GM23338 (cell line): ENCODE results near the gene GRIN3B. TPM values are rescaled to one million over a fixed set of nuclear protein-coding genes. Genes with fewer than 3 reads are reported as not detected.
"Not testable (repeated sequence)": the region's sequence is repeated elsewhere in the genome, so short reads cannot be mapped to it uniquely, and the experiment has no call there.

Experiments
- ATAC-seq: fragments of 200-7000 bp; cut with Tn5 transposase; 3 replicates; pipeline ENCODE4 v1.9.1; 2020
- DNase-seq: peaks from one replicate; pipeline ENCODE4 v3.0.0-alpha.2; 2015; ENCODE audit warnings: low spot score
- H2AFZ ChIP-seq: fragments of 200-600 bp; sonication (generic); 2 replicates; pipeline ENCODE4 v1.8.0; 2016; ENCODE audit warnings: antibody characterized with exemption, mild to moderate bottlenecking, moderate library complexity
- H3F3A ChIP-seq: fragments of 200-600 bp; sonication (generic); replicated peaks from 2 replicates; pipeline ENCODE4 v1.8.0; 2017; ENCODE audit warnings: antibody characterized with exemption, mixed run types, low read depth
- H3K27ac ChIP-seq: fragments of 200-600 bp; sonication (generic); 2 replicates; pipeline ENCODE4 v1.6.1; 2016; ENCODE audit warnings: low read depth
- H3K27me3 ChIP-seq: fragments of 200-600 bp; sonication (generic); 2 replicates; pipeline ENCODE4 v1.8.0; 2016; ENCODE audit warnings: mild to moderate bottlenecking, mixed run types, moderate library complexity; ENCODE audit not compliant: insufficient read depth
- H3K36me3 ChIP-seq: fragments of 200-600 bp; sonication (generic); 2 replicates; pipeline ENCODE4 v1.8.0; 2016; ENCODE audit warnings: mild to moderate bottlenecking; ENCODE audit not compliant: insufficient read depth
- H3K4me1 ChIP-seq: fragments of 200-600 bp; sonication (generic); 2 replicates; pipeline ENCODE4 v1.8.0; 2016; ENCODE audit warnings: mild to moderate bottlenecking, moderate library complexity; ENCODE audit not compliant: insufficient read depth
- H3K4me2 ChIP-seq: fragments of 200-600 bp; sonication (generic); 2 replicates; pipeline ENCODE4 v1.7.1; 2017; ENCODE audit warnings: mixed run types
- H3K4me3 ChIP-seq: fragments of 200-600 bp; sonication (generic); 2 replicates; pipeline ENCODE4 v1.6.1; 2016; ENCODE audit warnings: mixed run types
- H3K79me2 ChIP-seq: fragments of 200-600 bp; sonication (generic); replicated peaks from 2 replicates; pipeline ENCODE4 v1.8.0; 2017; ENCODE audit warnings: mild to moderate bottlenecking; ENCODE audit not compliant: insufficient read depth
- H3K9me2 ChIP-seq: fragments of 200-600 bp; sonication (generic); 2 replicates; pipeline ENCODE4 v1.8.0; 2017; ENCODE audit not compliant: insufficient read depth
- H4K20me1 ChIP-seq: fragments of 200-600 bp; sonication (generic); replicated peaks from 2 replicates; pipeline ENCODE4 v1.8.0; 2017; ENCODE audit warnings: mild to moderate bottlenecking; ENCODE audit not compliant: insufficient read depth
- H3K27ac Mint-ChIP-seq: 2 replicates; pipeline ENCODE4 v1.8.0; 2020; ENCODE audit warnings: inconsistent platforms, mild to moderate bottlenecking, moderate library complexity, mixed read lengths
- H3K27me3 Mint-ChIP-seq: 3 replicates; pipeline ENCODE4 v1.8.0; 2022; ENCODE audit warnings: low read depth, mild to moderate bottlenecking, moderate library complexity, mixed read lengths, inconsistent platforms; ENCODE audit not compliant: insufficient read depth, poor library complexity
- H3K36me3 Mint-ChIP-seq: 3 replicates; pipeline ENCODE4 v1.8.0; 2021; ENCODE audit warnings: low read depth, mild to moderate bottlenecking, inconsistent platforms, moderate library complexity, mixed read lengths
- H3K4me1 Mint-ChIP-seq: 3 replicates; pipeline ENCODE4 v1.8.0; 2020; ENCODE audit warnings: mild to moderate bottlenecking, inconsistent platforms, mixed read lengths
- H3K4me3 Mint-ChIP-seq: 3 replicates; pipeline ENCODE4 v1.8.0; 2021; ENCODE audit warnings: moderate library complexity, mild to moderate bottlenecking, inconsistent platforms, mixed read lengths
- H3K9me3 Mint-ChIP-seq: 3 replicates; pipeline ENCODE4 v1.8.0; 2020; ENCODE audit warnings: moderate library complexity, mild to moderate bottlenecking, inconsistent platforms, mixed read lengths
- CREB1 ChIP-seq: fragments of 250-450 bp; sonication (Bioruptor Pico); IDR thresholded peaks from 2 replicates; pipeline ENCODE4 v1.5.0; 2020; ENCODE audit warnings: low read depth, mild to moderate bottlenecking, moderate library complexity
- JUNB ChIP-seq: IDR thresholded peaks from one replicate; pipeline ENCODE4 v1.6.1; 2016; ENCODE audit warnings: antibody characterized with exemption; ENCODE audit not compliant: unreplicated experiment
- NANOG ChIP-seq: IDR thresholded peaks from 2 replicates; pipeline ENCODE4 v1.6.1; 2016; ENCODE audit warnings: antibody characterized with exemption, borderline replicate concordance
- REST ChIP-seq: IDR thresholded peaks from one replicate; pipeline ENCODE4 v1.6.1; 2018; ENCODE audit warnings: antibody characterized with exemption; ENCODE audit not compliant: unreplicated experiment
- ZNF331 ChIP-seq: fragments of 250-450 bp; sonication (Bioruptor Pico); IDR thresholded peaks from 2 replicates; pipeline ENCODE4 v1.5.0; 2020; ENCODE audit warnings: low read depth, mild to moderate bottlenecking, moderate library complexity
- polyA plus RNA-seq: library from polyadenylated mRNA; unstranded; fragments of >200 nt; fragmentation: Nextera tagmentation; extraction: Ambion mirVana; gene quantifications from 2 replicates; pipeline ENCODE4 v1.2.1, GENCODE V29; 2016
- total RNA-seq: library from RNA; depleted of rRNA; stranded (reverse); fragments of >200 nt; shearing (Covaris generic); gene quantifications from 2 replicates; pipeline ENCODE4 v1.2.3, GENCODE V29; 2014
- TF ChIP-seq, protein P1 (sequence below): IDR thresholded peaks from 2 replicates; pipeline ENCODE4 v1.6.1; 2016; ENCODE audit warnings: antibody characterized with exemption
- TF ChIP-seq, protein P2 (sequence below), 2 experiments: fragments of 200-600 bp in 1 of 2; sonication (generic) in 1 of 2; conservative IDR thresholded peaks; 2 replicates each; pipeline versions ENCODE4 v1.5.1 to v1.6.1; 2016 to 2017; ENCODE audit warnings: antibody characterized with exemption in 2 of 2, low read depth in 2 of 2, mild to moderate bottlenecking in 2 of 2, moderate library complexity in 1 of 2

Gene GRIN3B
- total and polyA plus RNA-seq, 2 experiments from 2014 or later: 0.11 to 2.8 TPM

DNA sequence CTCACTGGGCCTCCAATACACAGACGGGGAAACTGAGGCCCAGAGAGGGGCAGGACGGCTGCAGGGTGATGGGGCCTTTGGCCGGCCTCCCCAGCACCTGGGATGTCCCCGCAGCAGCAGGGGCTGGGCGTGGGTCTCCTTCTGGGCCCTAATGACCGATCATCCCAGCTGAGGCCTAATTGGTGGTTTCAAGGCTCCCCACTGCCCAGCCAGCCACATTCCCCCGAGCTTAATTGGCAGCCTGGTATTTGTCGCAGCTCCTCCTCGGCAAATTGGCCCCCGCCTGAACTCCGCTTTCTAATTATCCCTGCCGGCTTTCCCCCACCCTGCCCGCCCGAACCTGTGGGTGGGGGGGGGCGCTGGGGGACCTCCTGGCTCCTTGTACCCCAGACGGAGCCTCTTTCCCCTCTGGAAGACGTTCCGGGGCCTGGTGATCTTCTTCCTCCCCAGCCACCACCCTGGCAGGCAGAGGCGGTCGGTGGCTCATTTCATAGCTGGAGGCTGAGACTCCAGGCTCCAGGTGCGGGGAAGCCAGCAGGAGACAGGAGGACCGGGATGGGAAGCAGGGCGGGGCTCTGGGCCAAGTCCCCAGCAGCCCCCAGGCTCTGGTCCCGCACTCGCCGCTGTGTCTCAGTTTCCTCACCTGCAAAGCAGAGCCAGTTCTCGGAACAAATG lies 43.3 kb upstream of the GRIN3B start:
- no peaks in the 10 kb centered on the region; the same call in 1 of the 2 replicates for H4K20me1 ChIP-seq
- peaks cover 30% of the 10 kb centered on the region for H3K4me1 Mint-ChIP-seq
- H3F3A ChIP-seq: peaks cover 19% of the 10 kb centered on the region; the same call in 1 of the 2 replicates
- no peaks in the 10 kb centered on the region for H3K27me3 ChIP-seq
- H3K4me1 ChIP-seq: peaks cover 36% of the 10 kb centered on the region
- H3K36me3 Mint-ChIP-seq: peaks cover 8% of the 10 kb centered on the region
- H3K4me3 ChIP-seq: no peak overlapping the region
- H3K79me2 ChIP-seq: peaks cover 28% of the 10 kb centered on the region
- H3K36me3 ChIP-seq: no peaks in the 10 kb centered on the region
- no peak overlapping the region for H3K4me3 Mint-ChIP-seq
- H2AFZ ChIP-seq: no peak overlapping the region
- peaks cover 18% of the 10 kb centered on the region for H3K27me3 Mint-ChIP-seq
- peak overlapping the region; percentile 88 for H3K27ac ChIP-seq
- no peak overlapping the region for H3K4me2 ChIP-seq
- no peaks in the 10 kb centered on the region for H3K9me2 ChIP-seq
- H3K27ac Mint-ChIP-seq: peak overlapping the region; percentile 67
- H3K9me3 Mint-ChIP-seq: no peaks in the 10 kb centered on the region
- TF ChIP-seq, protein P1, sequence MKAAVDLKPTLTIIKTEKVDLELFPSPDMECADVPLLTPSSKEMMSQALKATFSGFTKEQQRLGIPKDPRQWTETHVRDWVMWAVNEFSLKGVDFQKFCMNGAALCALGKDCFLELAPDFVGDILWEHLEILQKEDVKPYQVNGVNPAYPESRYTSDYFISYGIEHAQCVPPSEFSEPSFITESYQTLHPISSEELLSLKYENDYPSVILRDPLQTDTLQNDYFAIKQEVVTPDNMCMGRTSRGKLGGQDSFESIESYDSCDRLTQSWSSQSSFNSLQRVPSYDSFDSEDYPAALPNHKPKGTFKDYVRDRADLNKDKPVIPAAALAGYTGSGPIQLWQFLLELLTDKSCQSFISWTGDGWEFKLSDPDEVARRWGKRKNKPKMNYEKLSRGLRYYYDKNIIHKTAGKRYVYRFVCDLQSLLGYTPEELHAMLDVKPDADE: no peak
- TF ChIP-seq REST (no peak), NANOG (no peak), ZNF331 (CRISPR knock-in tag) (no peak), JUNB (no peak), CREB1 (no peak)
- TF ChIP-seq, protein P2, sequence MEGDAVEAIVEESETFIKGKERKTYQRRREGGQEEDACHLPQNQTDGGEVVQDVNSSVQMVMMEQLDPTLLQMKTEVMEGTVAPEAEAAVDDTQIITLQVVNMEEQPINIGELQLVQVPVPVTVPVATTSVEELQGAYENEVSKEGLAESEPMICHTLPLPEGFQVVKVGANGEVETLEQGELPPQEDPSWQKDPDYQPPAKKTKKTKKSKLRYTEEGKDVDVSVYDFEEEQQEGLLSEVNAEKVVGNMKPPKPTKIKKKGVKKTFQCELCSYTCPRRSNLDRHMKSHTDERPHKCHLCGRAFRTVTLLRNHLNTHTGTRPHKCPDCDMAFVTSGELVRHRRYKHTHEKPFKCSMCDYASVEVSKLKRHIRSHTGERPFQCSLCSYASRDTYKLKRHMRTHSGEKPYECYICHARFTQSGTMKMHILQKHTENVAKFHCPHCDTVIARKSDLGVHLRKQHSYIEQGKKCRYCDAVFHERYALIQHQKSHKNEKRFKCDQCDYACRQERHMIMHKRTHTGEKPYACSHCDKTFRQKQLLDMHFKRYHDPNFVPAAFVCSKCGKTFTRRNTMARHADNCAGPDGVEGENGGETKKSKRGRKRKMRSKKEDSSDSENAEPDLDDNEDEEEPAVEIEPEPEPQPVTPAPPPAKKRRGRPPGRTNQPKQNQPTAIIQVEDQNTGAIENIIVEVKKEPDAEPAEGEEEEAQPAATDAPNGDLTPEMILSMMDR (conservative IDR thresholded peaks at IDR 0.05; ENCODE audit: low read depth in 2 of 2): no peak
- DNase-seq (peak; percentile 60), ATAC-seq (peak; percentile 9)

- Mint-ChIP-seq H3K27ac (peak overlapping the region; percentile 67; the same call in 1 of the 2 replicates), H3K36me3 (peaks cover 11% of the 10 kb centered on the region), H3K4me1 (peaks cover 30% of the 10 kb centered on the region), H3K27me3 (peaks cover 18% of the 10 kb centered on the region)
- Histone ChIP-seq H3K79me2 (peaks cover 21% of the 10 kb centered on the region), H3K4me1 (peaks cover 34% of the 10 kb centered on the region), H3K27ac (peak overlapping the region; percentile 81), H3F3A (peaks cover 19% of the 10 kb centered on the region; the same call in 1 of the 2 replicates)
- H3K9me2 ChIP-seq, H3K4me3 ChIP-seq, H2AFZ ChIP-seq, H3K27me3 ChIP-seq, H3K4me2 ChIP-seq, H3K9me3 Mint-ChIP-seq, H3K4me3 Mint-ChIP-seq, ATAC-seq, DNase-seq, H4K20me1 ChIP-seq, H3K36me3 ChIP-seq: not testable (repeated sequence)
Observed at GRCh38 chr19:957578-957977, 42.6 kb upstream of the GRIN3B start.
